GM23338 (cell line): Measurements from ENCODE around the gene FARS2. TPM values are rescaled to one million over a fixed set of nuclear protein-coding genes. Genes with fewer than 3 reads are reported as not detected.

ENCODE experiments used
- ATAC-seq: fragments of 200-7000 bp; cut with Tn5 transposase; 3 replicates; pipeline ENCODE4 v1.9.1; 2020
- DNase-seq: peaks from one replicate; pipeline ENCODE4 v3.0.0-alpha.2; 2015; ENCODE audit warnings: low spot score
- H2AFZ ChIP-seq: fragments of 200-600 bp; sonication (generic); 2 replicates; pipeline ENCODE4 v1.8.0; 2016; ENCODE audit warnings: antibody characterized with exemption, mild to moderate bottlenecking, moderate library complexity
- H3F3A ChIP-seq: fragments of 200-600 bp; sonication (generic); replicated peaks from 2 replicates; pipeline ENCODE4 v1.8.0; 2017; ENCODE audit warnings: antibody characterized with exemption, mixed run types, low read depth
- H3K27ac ChIP-seq: fragments of 200-600 bp; sonication (generic); 2 replicates; pipeline ENCODE4 v1.6.1; 2016; ENCODE audit warnings: low read depth
- H3K27me3 ChIP-seq: fragments of 200-600 bp; sonication (generic); 2 replicates; pipeline ENCODE4 v1.8.0; 2016; ENCODE audit warnings: mild to moderate bottlenecking, mixed run types, moderate library complexity; ENCODE audit not compliant: insufficient read depth
- H3K36me3 ChIP-seq: fragments of 200-600 bp; sonication (generic); 2 replicates; pipeline ENCODE4 v1.8.0; 2016; ENCODE audit warnings: mild to moderate bottlenecking; ENCODE audit not compliant: insufficient read depth
- H3K4me1 ChIP-seq: fragments of 200-600 bp; sonication (generic); 2 replicates; pipeline ENCODE4 v1.8.0; 2016; ENCODE audit warnings: mild to moderate bottlenecking, moderate library complexity; ENCODE audit not compliant: insufficient read depth
- H3K4me2 ChIP-seq: fragments of 200-600 bp; sonication (generic); 2 replicates; pipeline ENCODE4 v1.7.1; 2017; ENCODE audit warnings: mixed run types
- H3K4me3 ChIP-seq: fragments of 200-600 bp; sonication (generic); 2 replicates; pipeline ENCODE4 v1.6.1; 2016; ENCODE audit warnings: mixed run types
- H3K79me2 ChIP-seq: fragments of 200-600 bp; sonication (generic); replicated peaks from 2 replicates; pipeline ENCODE4 v1.8.0; 2017; ENCODE audit warnings: mild to moderate bottlenecking; ENCODE audit not compliant: insufficient read depth
- H3K9me2 ChIP-seq: fragments of 200-600 bp; sonication (generic); 2 replicates; pipeline ENCODE4 v1.8.0; 2017; ENCODE audit not compliant: insufficient read depth
- H4K20me1 ChIP-seq: fragments of 200-600 bp; sonication (generic); replicated peaks from 2 replicates; pipeline ENCODE4 v1.8.0; 2017; ENCODE audit warnings: mild to moderate bottlenecking; ENCODE audit not compliant: insufficient read depth
- H3K27ac Mint-ChIP-seq: 2 replicates; pipeline ENCODE4 v1.8.0; 2020; ENCODE audit warnings: inconsistent platforms, mild to moderate bottlenecking, moderate library complexity, mixed read lengths
- H3K27me3 Mint-ChIP-seq: 3 replicates; pipeline ENCODE4 v1.8.0; 2022; ENCODE audit warnings: low read depth, mild to moderate bottlenecking, moderate library complexity, mixed read lengths, inconsistent platforms; ENCODE audit not compliant: insufficient read depth, poor library complexity
- H3K36me3 Mint-ChIP-seq: 3 replicates; pipeline ENCODE4 v1.8.0; 2021; ENCODE audit warnings: low read depth, mild to moderate bottlenecking, inconsistent platforms, moderate library complexity, mixed read lengths
- H3K4me1 Mint-ChIP-seq: 3 replicates; pipeline ENCODE4 v1.8.0; 2020; ENCODE audit warnings: mild to moderate bottlenecking, inconsistent platforms, mixed read lengths
- H3K4me3 Mint-ChIP-seq: 3 replicates; pipeline ENCODE4 v1.8.0; 2021; ENCODE audit warnings: moderate library complexity, mild to moderate bottlenecking, inconsistent platforms, mixed read lengths
- H3K9me3 Mint-ChIP-seq: 3 replicates; pipeline ENCODE4 v1.8.0; 2020; ENCODE audit warnings: moderate library complexity, mild to moderate bottlenecking, inconsistent platforms, mixed read lengths
- CREB1 ChIP-seq: fragments of 250-450 bp; sonication (Bioruptor Pico); IDR thresholded peaks from 2 replicates; pipeline ENCODE4 v1.5.0; 2020; ENCODE audit warnings: low read depth, mild to moderate bottlenecking, moderate library complexity
- EZH2 ChIP-seq: fragments of 200-600 bp; sonication (generic); IDR thresholded peaks from one replicate; pipeline ENCODE4 v1.8.0; 2017; ENCODE audit warnings: antibody characterized with exemption, mild to moderate bottlenecking, low read depth; ENCODE audit not compliant: unreplicated experiment
- EZH2phosphoT487 ChIP-seq: fragments of 200-600 bp; sonication (generic); IDR thresholded peaks from one replicate; pipeline ENCODE4 v1.8.1; 2018; ENCODE audit warnings: antibody characterized with exemption; ENCODE audit not compliant: unreplicated experiment
- JUNB ChIP-seq: IDR thresholded peaks from one replicate; pipeline ENCODE4 v1.6.1; 2016; ENCODE audit warnings: antibody characterized with exemption; ENCODE audit not compliant: unreplicated experiment
- NANOG ChIP-seq: IDR thresholded peaks from 2 replicates; pipeline ENCODE4 v1.6.1; 2016; ENCODE audit warnings: antibody characterized with exemption, borderline replicate concordance
- POLR2AphosphoS5 ChIP-seq: IDR thresholded peaks from 2 replicates; pipeline ENCODE4 v1.6.1; 2016; ENCODE audit warnings: antibody characterized with exemption, low read depth
- STAT1 ChIP-seq: IDR thresholded peaks from one replicate; pipeline ENCODE4 v1.6.1; 2016; ENCODE audit warnings: antibody characterized with exemption; ENCODE audit not compliant: unreplicated experiment
- ZNF114 ChIP-seq: fragments of 250-450 bp; sonication (Bioruptor Pico); IDR thresholded peaks from 2 replicates; pipeline ENCODE4 v1.5.0; 2020; ENCODE audit warnings: mild to moderate bottlenecking, moderate library complexity
- ZNF331 ChIP-seq: fragments of 250-450 bp; sonication (Bioruptor Pico); IDR thresholded peaks from 2 replicates; pipeline ENCODE4 v1.5.0; 2020; ENCODE audit warnings: low read depth, mild to moderate bottlenecking, moderate library complexity
- polyA plus RNA-seq: library from polyadenylated mRNA; unstranded; fragments of >200 nt; fragmentation: Nextera tagmentation; extraction: Ambion mirVana; gene quantifications from 2 replicates; pipeline ENCODE4 v1.2.1, GENCODE V29; 2016
- total RNA-seq: library from RNA; depleted of rRNA; stranded (reverse); fragments of >200 nt; shearing (Covaris generic); gene quantifications from 2 replicates; pipeline ENCODE4 v1.2.3, GENCODE V29; 2014
- TF ChIP-seq, protein P1 (sequence below): IDR thresholded peaks from 2 replicates; pipeline ENCODE4 v1.6.1; 2016; ENCODE audit warnings: antibody characterized with exemption
- TF ChIP-seq, protein P2 (sequence below): fragments of 250-450 bp; sonication (Bioruptor Pico); IDR thresholded peaks from 2 replicates; pipeline ENCODE4 v1.5.0; 2020; ENCODE audit warnings: mild to moderate bottlenecking, moderate library complexity

FARS2 gene
- total and polyA plus RNA-seq, 2 experiments from 2014 or later = 7.6 to 19.0 TPM

DNA sequence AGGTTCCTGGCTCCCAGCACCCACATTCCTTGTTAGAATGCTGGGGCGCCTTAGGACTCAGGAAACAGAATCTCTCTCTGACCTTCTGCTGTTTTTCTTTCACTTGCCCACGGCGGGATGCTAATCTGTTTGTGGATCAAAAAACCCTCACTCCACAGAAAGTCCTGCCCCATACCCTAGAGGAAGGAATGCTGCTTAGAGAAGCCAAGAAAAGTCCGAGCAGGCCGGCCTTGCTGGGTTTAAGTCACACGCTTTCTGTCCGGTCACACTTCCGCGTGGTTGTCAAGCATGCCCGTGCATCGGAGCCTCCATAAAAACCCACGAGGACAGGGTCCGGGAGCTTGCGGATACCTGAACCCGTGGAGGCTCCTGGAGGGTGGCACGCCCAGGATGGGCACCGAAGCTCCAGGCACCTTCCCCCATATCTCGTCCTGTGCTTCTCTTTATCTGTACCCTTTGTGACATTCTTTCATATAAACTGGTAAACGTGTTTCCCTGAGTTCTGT, 522.3 kb downstream of the FARS2 start:
- no peak overlapping the region for H3K27ac Mint-ChIP-seq
- DNase-seq (peak; percentile 34), ATAC-seq (peak; percentile 16)
- peaks cover 40% of the 10 kb centered on the region for H3K4me1 Mint-ChIP-seq
- Histone ChIP-seq H4K20me1 (no peaks in the 10 kb centered on the region), H3K79me2 (no peaks in the 10 kb centered on the region), H3F3A (no peaks in the 10 kb centered on the region), H3K27ac (no peak overlapping the region), H3K4me1 (0 out of 2 replicates have a peak, but pooled peaks cover 3% of the 10 kb centered on the region), H3K4me3 (no peak overlapping the region), H3K9me2 (no peaks in the 10 kb centered on the region), H3K4me2 (no peak overlapping the region), H2AFZ (no peak overlapping the region), H3K36me3 (no peaks in the 10 kb centered on the region), H3K27me3 (no peaks in the 10 kb centered on the region)
- no peaks in the 10 kb centered on the region for H3K36me3 Mint-ChIP-seq
- TF ChIP-seq CREB1 (no peak), ZNF114 (CRISPR knock-in tag) (no peak), POLR2AphosphoS5 (no peak), EZH2phosphoT487 (no peak), EZH2 (no peak), ZNF331 (no peak), JUNB (no peak), STAT1 (no peak), NANOG (no peak)
- TF ChIP-seq, protein P1, sequence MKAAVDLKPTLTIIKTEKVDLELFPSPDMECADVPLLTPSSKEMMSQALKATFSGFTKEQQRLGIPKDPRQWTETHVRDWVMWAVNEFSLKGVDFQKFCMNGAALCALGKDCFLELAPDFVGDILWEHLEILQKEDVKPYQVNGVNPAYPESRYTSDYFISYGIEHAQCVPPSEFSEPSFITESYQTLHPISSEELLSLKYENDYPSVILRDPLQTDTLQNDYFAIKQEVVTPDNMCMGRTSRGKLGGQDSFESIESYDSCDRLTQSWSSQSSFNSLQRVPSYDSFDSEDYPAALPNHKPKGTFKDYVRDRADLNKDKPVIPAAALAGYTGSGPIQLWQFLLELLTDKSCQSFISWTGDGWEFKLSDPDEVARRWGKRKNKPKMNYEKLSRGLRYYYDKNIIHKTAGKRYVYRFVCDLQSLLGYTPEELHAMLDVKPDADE = no peak
- TF ChIP-seq, protein P2, sequence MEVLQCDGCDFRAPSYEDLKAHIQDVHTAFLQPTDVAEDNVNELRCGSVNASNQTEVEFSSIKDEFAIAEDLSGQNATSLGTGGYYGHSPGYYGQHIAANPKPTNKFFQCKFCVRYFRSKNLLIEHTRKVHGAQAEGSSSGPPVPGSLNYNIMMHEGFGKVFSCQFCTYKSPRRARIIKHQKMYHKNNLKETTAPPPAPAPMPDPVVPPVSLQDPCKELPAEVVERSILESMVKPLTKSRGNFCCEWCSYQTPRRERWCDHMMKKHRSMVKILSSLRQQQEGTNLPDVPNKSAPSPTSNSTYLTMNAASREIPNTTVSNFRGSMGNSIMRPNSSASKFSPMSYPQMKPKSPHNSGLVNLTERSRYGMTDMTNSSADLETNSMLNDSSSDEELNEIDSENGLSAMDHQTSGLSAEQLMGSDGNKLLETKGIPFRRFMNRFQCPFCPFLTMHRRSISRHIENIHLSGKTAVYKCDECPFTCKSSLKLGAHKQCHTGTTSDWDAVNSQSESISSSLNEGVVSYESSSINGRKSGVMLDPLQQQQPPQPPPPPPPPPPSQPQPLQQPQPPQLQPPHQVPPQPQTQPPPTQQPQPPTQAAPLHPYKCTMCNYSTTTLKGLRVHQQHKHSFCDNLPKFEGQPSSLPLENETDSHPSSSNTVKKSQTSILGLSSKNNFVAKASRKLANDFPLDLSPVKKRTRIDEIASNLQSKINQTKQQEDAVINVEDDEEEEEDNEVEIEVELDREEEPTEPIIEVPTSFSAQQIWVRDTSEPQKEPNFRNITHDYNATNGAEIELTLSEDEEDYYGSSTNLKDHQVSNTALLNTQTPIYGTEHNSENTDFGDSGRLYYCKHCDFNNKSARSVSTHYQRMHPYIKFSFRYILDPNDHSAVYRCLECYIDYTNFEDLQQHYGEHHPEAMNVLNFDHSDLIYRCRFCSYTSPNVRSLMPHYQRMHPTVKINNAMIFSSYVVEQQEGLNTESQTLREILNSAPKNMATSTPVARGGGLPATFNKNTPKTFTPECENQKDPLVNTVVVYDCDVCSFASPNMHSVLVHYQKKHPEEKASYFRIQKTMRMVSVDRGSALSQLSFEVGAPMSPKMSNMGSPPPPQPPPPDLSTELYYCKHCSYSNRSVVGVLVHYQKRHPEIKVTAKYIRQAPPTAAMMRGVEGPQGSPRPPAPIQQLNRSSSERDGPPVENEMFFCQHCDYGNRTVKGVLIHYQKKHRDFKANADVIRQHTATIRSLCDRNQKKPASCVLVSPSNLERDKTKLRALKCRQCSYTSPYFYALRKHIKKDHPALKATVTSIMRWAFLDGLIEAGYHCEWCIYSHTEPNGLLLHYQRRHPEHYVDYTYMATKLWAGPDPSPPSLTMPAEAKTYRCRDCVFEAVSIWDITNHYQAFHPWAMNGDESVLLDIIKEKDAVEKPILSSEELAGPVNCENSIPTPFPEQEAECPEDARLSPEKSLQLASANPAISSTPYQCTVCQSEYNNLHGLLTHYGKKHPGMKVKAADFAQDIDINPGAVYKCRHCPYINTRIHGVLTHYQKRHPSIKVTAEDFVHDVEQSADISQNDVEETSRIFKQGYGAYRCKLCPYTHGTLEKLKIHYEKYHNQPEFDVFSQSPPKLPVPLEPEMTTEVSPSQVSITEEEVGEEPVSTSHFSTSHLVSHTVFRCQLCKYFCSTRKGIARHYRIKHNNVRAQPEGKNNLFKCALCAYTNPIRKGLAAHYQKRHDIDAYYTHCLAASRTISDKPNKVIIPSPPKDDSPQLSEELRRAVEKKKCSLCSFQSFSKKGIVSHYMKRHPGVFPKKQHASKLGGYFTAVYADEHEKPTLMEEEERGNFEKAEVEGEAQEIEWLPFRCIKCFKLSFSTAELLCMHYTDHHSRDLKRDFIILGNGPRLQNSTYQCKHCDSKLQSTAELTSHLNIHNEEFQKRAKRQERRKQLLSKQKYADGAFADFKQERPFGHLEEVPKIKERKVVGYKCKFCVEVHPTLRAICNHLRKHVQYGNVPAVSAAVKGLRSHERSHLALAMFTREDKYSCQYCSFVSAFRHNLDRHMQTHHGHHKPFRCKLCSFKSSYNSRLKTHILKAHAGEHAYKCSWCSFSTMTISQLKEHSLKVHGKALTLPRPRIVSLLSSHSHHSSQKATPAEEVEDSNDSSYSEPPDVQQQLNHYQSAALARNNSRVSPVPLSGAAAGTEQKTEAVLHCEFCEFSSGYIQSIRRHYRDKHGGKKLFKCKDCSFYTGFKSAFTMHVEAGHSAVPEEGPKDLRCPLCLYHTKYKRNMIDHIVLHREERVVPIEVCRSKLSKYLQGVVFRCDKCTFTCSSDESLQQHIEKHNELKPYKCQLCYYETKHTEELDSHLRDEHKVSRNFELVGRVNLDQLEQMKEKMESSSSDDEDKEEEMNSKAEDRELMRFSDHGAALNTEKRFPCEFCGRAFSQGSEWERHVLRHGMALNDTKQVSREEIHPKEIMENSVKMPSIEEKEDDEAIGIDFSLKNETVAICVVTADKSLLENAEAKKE (CRISPR knock-in tag) = no peak
- peaks cover 14% of the 10 kb centered on the region for H3K27me3 Mint-ChIP-seq
- H3K4me3 Mint-ChIP-seq = no peak overlapping the region
- no peaks in the 10 kb centered on the region; the same call in 2 of the 3 replicates for H3K9me3 Mint-ChIP-seq
